ENCODE measurements around the gene CEMIP. TPM values are rescaled to one million over a fixed set of nuclear protein-coding genes. Genes with fewer than 3 reads are reported as not detected.

Gene CEMIP
- total and polyA plus RNA-seq, 2 donors: 0.28 to 2.9 TPM

DNA sequence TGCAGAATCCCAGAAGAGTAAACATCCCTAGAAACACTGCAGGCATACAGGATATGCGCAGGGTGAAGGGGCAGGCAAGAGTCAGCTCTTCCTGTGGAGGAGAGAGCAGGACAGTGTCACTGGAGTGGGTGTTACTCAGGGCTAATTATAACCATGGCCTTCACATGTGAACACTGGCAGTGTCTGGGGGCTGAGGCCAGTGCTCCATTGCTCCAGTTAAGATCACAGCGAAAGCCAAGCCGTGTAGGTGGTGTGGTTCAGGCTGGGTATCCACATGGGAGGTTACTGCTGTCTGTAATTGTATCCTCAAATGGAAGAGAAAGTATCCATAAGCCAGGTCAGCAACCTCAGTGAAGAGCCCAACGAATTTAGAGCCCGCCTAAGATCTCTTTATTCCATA is 125.8 kb downstream of the CEMIP start:
- DNase-seq (ENCODE audit: low read depth in 6 of 9, low spot score in 9 of 9): no peak
- no peaks in the 10 kb centered on the region for H3K9me3 ChIP-seq (ENCODE audit: control insufficient read depth in 2 of 2, insufficient read depth in 1 of 2, low read length in 1 of 2)
- H3K27me3 ChIP-seq (ENCODE audit: control insufficient read depth in 2 of 2, insufficient read depth in 1 of 2, low read length in 1 of 2): no peaks in the 10 kb centered on the region
- WGBS: 93% methylated on average over 5 of the region's 5 CpGs
- H3K27ac ChIP-seq (ENCODE audit: low read depth in 1 of 2, low read length in 1 of 2): no peak overlapping the region
- H3K4me3 ChIP-seq (ENCODE audit: low read length in 2 of 2): no peak overlapping the region
- no peaks in the 10 kb centered on the region for H3K36me3 ChIP-seq (ENCODE audit: control insufficient read depth in 2 of 2, insufficient read depth in 2 of 2, low read length in 1 of 2)
- no peaks in the 10 kb centered on the region for H3K4me1 ChIP-seq (ENCODE audit: control insufficient read depth in 2 of 2, insufficient read depth in 2 of 2, low read length in 2 of 2)

DNA sequence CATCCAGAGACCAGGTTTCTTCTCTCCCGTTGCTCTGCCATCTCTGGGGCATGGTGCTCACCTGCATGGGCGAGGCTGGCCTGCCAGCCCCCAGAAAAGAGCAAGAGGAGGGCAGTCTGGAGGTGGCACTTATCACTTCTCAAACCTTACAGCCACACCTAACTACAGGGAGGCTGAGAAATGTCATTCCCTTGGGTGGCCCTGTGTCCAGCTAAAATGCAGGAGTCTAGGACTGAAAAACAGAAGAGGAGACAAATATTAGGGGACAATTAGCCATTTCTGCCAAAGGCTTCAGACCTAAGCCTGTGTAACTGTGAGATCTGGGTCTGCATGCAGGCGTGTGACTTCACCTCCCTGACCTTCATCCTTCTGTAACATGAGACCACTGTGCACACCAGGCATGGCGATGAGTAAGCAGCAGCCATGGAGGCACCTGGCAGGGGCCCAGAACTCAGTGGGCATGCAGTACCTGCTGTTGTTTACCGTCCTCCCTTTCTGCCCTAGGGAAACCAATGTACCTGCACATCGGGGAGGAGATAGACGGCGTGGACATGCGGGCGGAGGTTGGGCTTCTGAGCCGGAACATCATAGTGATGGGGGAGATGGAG is 127.1 kb downstream of the CEMIP start:
- no peaks in the 10 kb centered on the region for H3K36me3 ChIP-seq (ENCODE audit: control insufficient read depth in 2 of 2, insufficient read depth in 2 of 2, low read length in 1 of 2)
- H3K4me3 ChIP-seq (ENCODE audit: low read length in 2 of 2): no peak overlapping the region
- DNase-seq (ENCODE audit: low read depth in 6 of 9, low spot score in 9 of 9): no peak

DNA sequence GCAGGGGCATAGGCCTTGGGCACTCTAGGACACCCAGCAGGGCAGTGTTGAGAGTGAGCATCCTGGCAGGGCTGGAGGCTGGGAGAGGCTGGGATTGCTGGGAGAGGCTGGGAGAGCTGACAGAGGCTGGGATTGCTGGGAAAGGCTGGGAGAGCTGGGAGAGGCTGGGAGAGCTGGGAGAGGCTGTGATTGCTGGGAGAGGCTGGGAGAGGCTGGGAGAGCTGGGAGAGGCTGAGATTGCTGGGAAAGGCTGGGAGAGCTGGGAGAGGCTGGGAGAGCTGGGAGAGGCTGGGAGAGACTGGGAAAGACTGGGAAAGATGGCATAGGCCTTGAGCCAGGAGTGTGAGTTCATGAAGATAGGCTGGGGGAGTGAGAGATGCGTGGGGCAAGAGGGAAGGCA is 132.7 kb downstream of the CEMIP start:
- H3K9me3 ChIP-seq (ENCODE audit: control insufficient read depth in 2 of 2, insufficient read depth in 1 of 2, low read length in 1 of 2): no peaks in the 10 kb centered on the region
- no peak for DNase-seq (ENCODE audit: low read depth in 6 of 9, low spot score in 9 of 9)
- H3K4me1 ChIP-seq (ENCODE audit: control insufficient read depth in 2 of 2, insufficient read depth in 2 of 2, low read length in 2 of 2): no peaks in the 10 kb centered on the region
- WGBS: 87% methylated on average over 1 of the region's 1 CpG
- no peak overlapping the region for H3K4me3 ChIP-seq (ENCODE audit: low read length in 2 of 2)
- no peaks in the 10 kb centered on the region for H3K27me3 ChIP-seq (ENCODE audit: control insufficient read depth in 2 of 2, insufficient read depth in 1 of 2, low read length in 1 of 2)
- no peak overlapping the region for H3K27ac ChIP-seq (ENCODE audit: low read depth in 1 of 2, low read length in 1 of 2)
- no peaks in the 10 kb centered on the region for H3K36me3 ChIP-seq (ENCODE audit: control insufficient read depth in 2 of 2, insufficient read depth in 2 of 2, low read length in 1 of 2)

More for the DNA sequence above, 127.1 kb downstream of the CEMIP start:
- no peak overlapping the region for H3K27ac ChIP-seq (ENCODE audit: low read depth in 1 of 2, low read length in 1 of 2)
- WGBS: 93% methylated on average over 11 of the region's 11 CpGs
- no peaks in the 10 kb centered on the region for H3K9me3 ChIP-seq (ENCODE audit: control insufficient read depth in 2 of 2, insufficient read depth in 1 of 2, low read length in 1 of 2)
- H3K27me3 ChIP-seq (ENCODE audit: control insufficient read depth in 2 of 2, insufficient read depth in 1 of 2, low read length in 1 of 2): no peaks in the 10 kb centered on the region
- H3K4me1 ChIP-seq (ENCODE audit: control insufficient read depth in 2 of 2, insufficient read depth in 2 of 2, low read length in 2 of 2): no peaks in the 10 kb centered on the region

DNA sequence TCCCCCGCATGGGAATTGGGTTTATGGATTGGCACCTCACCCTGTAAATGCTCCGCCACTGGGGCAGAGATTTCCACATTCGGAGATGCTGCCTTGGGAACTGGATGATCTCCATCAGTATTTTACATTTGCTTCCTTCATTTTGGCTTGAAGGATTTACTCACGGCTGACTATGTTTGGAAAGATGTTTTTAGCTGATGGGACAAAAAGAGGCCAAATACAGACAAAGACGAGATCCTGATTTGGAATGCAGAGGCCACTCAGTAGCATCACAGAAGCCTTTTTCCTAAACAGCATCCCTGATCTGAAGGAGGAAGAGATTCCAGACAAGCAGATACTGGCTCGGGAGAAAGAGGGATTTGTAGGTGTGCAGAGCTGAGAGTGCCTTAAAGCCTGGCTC is 133.5 kb downstream of the CEMIP start:
- 98% methylated on average over 6 of the region's 6 CpGs for WGBS
- H3K27me3 ChIP-seq (ENCODE audit: control insufficient read depth in 2 of 2, insufficient read depth in 1 of 2, low read length in 1 of 2): no peaks in the 10 kb centered on the region
- H3K27ac ChIP-seq (ENCODE audit: low read depth in 1 of 2, low read length in 1 of 2): no peak overlapping the region
- no peak overlapping the region for H3K4me3 ChIP-seq (ENCODE audit: low read length in 2 of 2)
- no peaks in the 10 kb centered on the region for H3K9me3 ChIP-seq (ENCODE audit: control insufficient read depth in 2 of 2, insufficient read depth in 1 of 2, low read length in 1 of 2)
- H3K36me3 ChIP-seq (ENCODE audit: control insufficient read depth in 2 of 2, insufficient read depth in 2 of 2, low read length in 1 of 2): no peaks in the 10 kb centered on the region
- DNase-seq (ENCODE audit: low read depth in 6 of 9, low spot score in 9 of 9): no peak
- no peaks in the 10 kb centered on the region for H3K4me1 ChIP-seq (ENCODE audit: control insufficient read depth in 2 of 2, insufficient read depth in 2 of 2, low read length in 2 of 2)

DNA sequence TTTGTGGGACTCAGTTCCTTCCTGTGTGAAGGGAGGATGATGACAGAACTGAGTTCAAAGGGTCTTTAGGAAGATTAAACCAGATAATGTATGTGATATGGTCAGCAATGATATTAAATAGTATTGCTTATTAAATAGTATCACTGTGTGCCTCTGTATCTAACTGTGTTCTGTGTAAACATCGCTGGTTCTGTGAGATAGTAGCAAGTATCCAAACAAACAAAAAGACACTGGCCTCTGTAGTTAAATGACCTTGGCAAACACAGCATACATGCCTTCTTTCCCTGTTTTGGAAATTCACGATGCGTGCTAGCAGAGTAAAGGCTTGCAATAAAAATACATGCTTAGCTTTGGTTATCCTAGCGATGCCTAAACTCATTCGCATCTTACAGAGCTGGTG is 134.4 kb downstream of the CEMIP start:
- no peak for DNase-seq (ENCODE audit: low read depth in 6 of 9, low spot score in 9 of 9)
- no peak overlapping the region for H3K4me3 ChIP-seq (ENCODE audit: low read length in 2 of 2)
- no peaks in the 10 kb centered on the region for H3K27me3 ChIP-seq (ENCODE audit: control insufficient read depth in 2 of 2, insufficient read depth in 1 of 2, low read length in 1 of 2)
- no peaks in the 10 kb centered on the region for H3K4me1 ChIP-seq (ENCODE audit: control insufficient read depth in 2 of 2, insufficient read depth in 2 of 2, low read length in 2 of 2)
- WGBS: 96% methylated on average over 5 of the region's 5 CpGs
- H3K27ac ChIP-seq (ENCODE audit: low read depth in 1 of 2, low read length in 1 of 2): no peak overlapping the region
- no peaks in the 10 kb centered on the region for H3K36me3 ChIP-seq (ENCODE audit: control insufficient read depth in 2 of 2, insufficient read depth in 2 of 2, low read length in 1 of 2)
- H3K9me3 ChIP-seq (ENCODE audit: control insufficient read depth in 2 of 2, insufficient read depth in 1 of 2, low read length in 1 of 2): no peaks in the 10 kb centered on the region

DNA sequence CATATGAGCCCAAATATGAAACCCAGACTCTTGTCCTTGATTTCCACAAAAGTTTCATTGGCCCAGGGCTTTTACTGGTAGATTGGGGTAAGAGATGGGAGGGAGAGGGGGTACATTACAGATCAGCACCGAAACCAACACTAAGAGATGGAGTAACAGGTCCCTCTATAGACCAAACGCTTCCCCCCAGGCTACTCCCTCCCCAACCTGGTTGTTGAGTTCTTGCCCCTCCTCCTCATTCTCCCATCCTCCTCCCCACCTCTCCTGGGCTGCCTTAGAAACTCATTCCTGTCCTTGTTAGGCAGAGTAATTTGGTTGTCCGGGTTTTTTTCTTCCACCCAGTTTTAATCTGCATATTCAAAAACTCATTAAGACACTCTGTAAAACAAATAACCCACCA is 136.3 kb downstream of the CEMIP start:
- Histone ChIP-seq H3K4me3 (ENCODE audit: low read length in 2 of 2) (no peak overlapping the region), H3K27me3 (ENCODE audit: control insufficient read depth in 2 of 2, insufficient read depth in 1 of 2, low read length in 1 of 2) (no peaks in the 10 kb centered on the region), H3K36me3 (ENCODE audit: control insufficient read depth in 2 of 2, insufficient read depth in 2 of 2, low read length in 1 of 2) (no peaks in the 10 kb centered on the region), H3K9me3 (ENCODE audit: control insufficient read depth in 2 of 2, insufficient read depth in 1 of 2, low read length in 1 of 2) (no peaks in the 10 kb centered on the region), H3K4me1 (ENCODE audit: control insufficient read depth in 2 of 2, insufficient read depth in 2 of 2, low read length in 2 of 2) (peaks cover 0 to 4% of the 10 kb centered on the region in 2 donors), H3K27ac (ENCODE audit: low read depth in 1 of 2, low read length in 1 of 2) (no peak overlapping the region)
- no peak for DNase-seq (ENCODE audit: low read depth in 6 of 9, low spot score in 9 of 9)
- WGBS: 88% methylated on average over 3 of the region's 3 CpGs

DNA sequence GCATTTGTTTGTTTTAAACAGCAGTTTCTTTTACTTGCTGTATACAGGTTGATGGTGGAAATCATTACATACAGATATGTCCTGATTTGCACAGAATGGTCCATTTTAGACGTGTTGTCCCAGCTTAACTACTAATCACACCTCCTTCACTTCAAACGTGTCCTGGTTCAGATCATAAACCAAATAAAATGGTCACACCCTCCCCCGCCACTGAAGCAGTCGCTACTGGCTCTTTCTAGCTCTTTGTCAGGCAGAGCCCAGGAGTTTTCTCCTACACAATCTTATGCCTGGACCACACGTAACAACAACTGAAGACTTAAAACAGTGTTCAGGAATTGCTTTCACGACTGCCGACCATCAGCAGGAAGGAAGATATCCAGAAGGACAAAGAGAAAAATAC is 136.9 kb downstream of the CEMIP start:
- DNase-seq (ENCODE audit: low read depth in 6 of 9, low spot score in 9 of 9): no peak
- Histone ChIP-seq H3K9me3 (ENCODE audit: control insufficient read depth in 2 of 2, insufficient read depth in 1 of 2, low read length in 1 of 2) (no peaks in the 10 kb centered on the region), H3K4me1 (ENCODE audit: control insufficient read depth in 2 of 2, insufficient read depth in 2 of 2, low read length in 2 of 2) (peaks cover 0 to 6% of the 10 kb centered on the region in 2 donors), H3K4me3 (ENCODE audit: low read length in 2 of 2) (no peak overlapping the region), H3K36me3 (ENCODE audit: control insufficient read depth in 2 of 2, insufficient read depth in 2 of 2, low read length in 1 of 2) (no peaks in the 10 kb centered on the region), H3K27ac (ENCODE audit: low read depth in 1 of 2, low read length in 1 of 2) (no peak overlapping the region), H3K27me3 (ENCODE audit: control insufficient read depth in 2 of 2, insufficient read depth in 1 of 2, low read length in 1 of 2) (no peaks in the 10 kb centered on the region)
- WGBS: 88% methylated on average over 7 of the region's 7 CpGs

DNA sequence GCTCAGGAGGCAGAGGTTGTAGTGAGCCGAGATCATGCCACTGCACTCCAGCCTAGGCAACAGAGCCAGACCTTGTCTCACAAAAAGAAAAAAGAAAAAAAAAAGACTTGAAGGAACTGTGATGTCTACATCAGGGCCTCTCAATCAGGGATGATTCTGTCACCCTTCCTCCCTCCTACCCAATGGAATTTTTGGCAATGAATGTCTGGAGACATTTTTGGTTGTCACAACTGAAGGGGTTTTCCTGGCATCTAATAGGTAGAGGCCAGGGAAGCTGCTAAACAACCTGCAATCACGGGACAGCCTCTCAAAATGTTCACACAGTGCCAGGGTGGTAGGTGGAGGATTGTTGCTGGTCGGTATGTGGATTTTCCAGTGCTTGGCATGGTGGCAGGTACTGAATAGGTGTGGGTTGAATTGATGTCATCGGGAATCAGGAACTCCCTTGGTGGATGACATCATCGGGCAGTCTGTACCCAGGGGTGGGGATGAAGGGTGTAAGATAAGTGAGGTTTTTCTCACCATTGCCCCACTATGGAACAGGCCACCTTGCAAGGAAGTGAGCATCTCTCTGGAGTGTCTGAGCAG is 139.1 kb downstream of the CEMIP start:
- DNase-seq (ENCODE audit: low read depth in 6 of 9, low spot score in 9 of 9): no peak
- 95% methylated on average over 5 of the region's 5 CpGs for WGBS
- Histone ChIP-seq H3K27ac (ENCODE audit: low read depth in 1 of 2, low read length in 1 of 2) (no peak overlapping the region), H3K27me3 (ENCODE audit: control insufficient read depth in 2 of 2, insufficient read depth in 1 of 2, low read length in 1 of 2) (no peaks in the 10 kb centered on the region), H3K4me1 (ENCODE audit: control insufficient read depth in 2 of 2, insufficient read depth in 2 of 2, low read length in 2 of 2) (peaks cover 0 to 6% of the 10 kb centered on the region in 2 donors), H3K36me3 (ENCODE audit: control insufficient read depth in 2 of 2, insufficient read depth in 2 of 2, low read length in 1 of 2) (no peaks in the 10 kb centered on the region), H3K4me3 (ENCODE audit: low read length in 2 of 2) (no peak overlapping the region), H3K9me3 (ENCODE audit: control insufficient read depth in 2 of 2, insufficient read depth in 1 of 2, low read length in 1 of 2) (no peaks in the 10 kb centered on the region)

DNA sequence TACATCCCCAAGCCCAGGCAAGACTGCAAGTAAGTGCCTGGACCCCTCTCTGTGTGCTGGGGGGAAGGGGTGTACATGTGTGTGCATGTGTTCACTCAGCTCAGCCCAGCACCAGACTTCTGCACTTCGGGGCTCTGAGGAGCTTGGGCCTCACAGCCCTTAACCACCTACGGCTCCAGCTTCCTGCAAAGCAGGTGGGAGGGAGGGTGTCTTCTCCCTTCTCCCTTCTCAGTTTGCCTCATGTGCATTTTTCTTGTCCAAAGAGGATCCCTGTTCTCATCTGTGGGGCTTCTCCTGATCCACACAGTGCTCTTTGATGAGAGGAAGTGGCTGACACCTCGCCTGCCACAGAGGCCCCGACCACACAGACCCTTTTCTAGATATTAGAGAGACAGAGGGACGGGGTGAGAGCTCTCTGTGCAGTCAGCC is 141.1 kb downstream of the CEMIP start:
- Histone ChIP-seq H3K36me3 (ENCODE audit: control insufficient read depth in 2 of 2, insufficient read depth in 2 of 2, low read length in 1 of 2) (no peaks in the 10 kb centered on the region), H3K27ac (ENCODE audit: low read depth in 1 of 2, low read length in 1 of 2) (no peak overlapping the region), H3K4me3 (ENCODE audit: low read length in 2 of 2) (no peak overlapping the region), H3K4me1 (ENCODE audit: control insufficient read depth in 2 of 2, insufficient read depth in 2 of 2, low read length in 2 of 2) (peaks cover 0 to 6% of the 10 kb centered on the region in 2 donors), H3K27me3 (ENCODE audit: control insufficient read depth in 2 of 2, insufficient read depth in 1 of 2, low read length in 1 of 2) (no peaks in the 10 kb centered on the region), H3K9me3 (ENCODE audit: control insufficient read depth in 2 of 2, insufficient read depth in 1 of 2, low read length in 1 of 2) (no peaks in the 10 kb centered on the region)
- WGBS: 13% methylated on average over 5 of the region's 5 CpGs
- DNase-seq (ENCODE audit: low read depth in 6 of 9, low spot score in 9 of 9): peak in 3 of 9 donors; percentile 3 to 7 (median 6)

All from thymus (tissue), 11 donors.